GM19099 (cell line): ENCODE measurements around the gene DNAH6.

Experiments
- POLR2A ChIP-seq: IDR thresholded peaks from 3 replicates; pipeline ENCODE4 v1.6.1; 2011; ENCODE audit warnings: low read depth; ENCODE audit not compliant: insufficient read length; ENCODE audit errors: extremely low read depth

DNAH6 gene

GRCh38 chr2:84494070-84494469 lies 22.2 kb upstream of the DNAH6 start:
- TF ChIP-seq POLR2A: no peak

GRCh38 chr2:84495539-84496146 lies 20.7 kb upstream of the DNAH6 start:
- no peak for TF ChIP-seq POLR2A

GRCh38 chr2:84496386-84496785 lies 19.9 kb upstream of the DNAH6 start:
- TF ChIP-seq POLR2A: no peak

- no peak for TF ChIP-seq POLR2A
These were observed 19.0 kb upstream of the DNAH6 start for GRCh38 chr2:84497285-84497684.

GRCh38 chr2:84498150-84498799 lies 18.0 kb upstream of the DNAH6 start:
- no peak for TF ChIP-seq POLR2A

- TF ChIP-seq POLR2A: no peak
These were observed 510 bp upstream of the DNAH6 start for GRCh38 chr2:84515788-84516187.

- no peak for TF ChIP-seq POLR2A
These were observed 3.1 kb downstream of the DNAH6 start for GRCh38 chr2:84519332-84519957.

GRCh38 chr2:84526562-84526961 lies 10.3 kb downstream of the DNAH6 start:
- no peak for TF ChIP-seq POLR2A

- TF ChIP-seq POLR2A: no peak
These were observed 11.1 kb downstream of the DNAH6 start for GRCh38 chr2:84527137-84528129.

- TF ChIP-seq POLR2A: no peak
These were observed 16.0 kb downstream of the DNAH6 start for GRCh38 chr2:84532291-84532690.

GRCh38 chr2:84534225-84534624 lies 17.9 kb downstream of the DNAH6 start:
- TF ChIP-seq POLR2A: no peak

- no peak for TF ChIP-seq POLR2A
These were observed 21.0 kb downstream of the DNAH6 start for GRCh38 chr2:84537251-84537650.

GRCh38 chr2:84539729-84540128 lies 23.4 kb downstream of the DNAH6 start:
- no peak for TF ChIP-seq POLR2A

- no peak for TF ChIP-seq POLR2A
These were observed 28.7 kb downstream of the DNAH6 start for GRCh38 chr2:84545005-84545404.

- no peak for TF ChIP-seq POLR2A
These were observed 30.3 kb downstream of the DNAH6 start for GRCh38 chr2:84546551-84546950.
